OCI-LY7 (cell line): Measurements from ENCODE around the gene CAPZB.

ENCODE experiments used
- EZH2phosphoT487 ChIP-seq: fragments of 200-600 bp; sonication (generic); IDR thresholded peaks from 2 replicates; pipeline ENCODE4 v1.6.1; 2018; ENCODE audit warnings: low read depth, borderline replicate concordance, mild to moderate bottlenecking, mixed run types, antibody characterized with exemption, low read length, moderate library complexity, mixed read lengths
- TF ChIP-seq, protein P1 (sequence below): fragments of 200-600 bp; sonication (generic); conservative IDR thresholded peaks from 2 replicates; pipeline ENCODE4 v1.5.1; 2014; ENCODE audit warnings: mild to moderate bottlenecking, antibody characterized with exemption, low read length, moderate library complexity, mixed read lengths

DNA sequence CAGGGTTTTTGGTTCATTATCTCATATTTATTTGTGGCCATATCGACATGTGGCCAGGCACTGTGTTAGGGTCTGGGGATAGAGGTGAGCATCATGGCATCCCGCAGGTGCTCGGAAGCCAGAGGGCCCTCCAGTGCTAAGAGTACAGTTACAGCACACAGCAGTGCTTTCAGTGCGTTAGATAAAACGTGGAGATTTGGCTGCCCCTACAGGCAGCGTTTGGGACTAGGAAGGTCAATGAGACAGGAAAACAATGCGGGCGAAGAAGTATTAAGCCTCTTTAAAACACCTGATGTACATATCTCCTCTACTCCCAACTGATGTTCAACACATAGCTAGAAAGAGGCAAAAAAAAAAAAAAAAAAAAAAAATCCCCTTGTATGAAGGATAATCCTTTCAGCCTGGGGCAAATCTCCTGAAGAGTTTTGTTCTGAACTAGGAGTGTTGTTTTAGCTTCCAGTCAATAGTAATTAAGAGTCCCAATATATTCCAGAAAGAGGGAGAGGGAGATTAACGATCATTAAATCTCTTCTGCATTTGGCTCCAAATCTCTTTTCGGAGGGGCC, 80.1 kb downstream of the CAPZB start:
- TF ChIP-seq, protein P1, sequence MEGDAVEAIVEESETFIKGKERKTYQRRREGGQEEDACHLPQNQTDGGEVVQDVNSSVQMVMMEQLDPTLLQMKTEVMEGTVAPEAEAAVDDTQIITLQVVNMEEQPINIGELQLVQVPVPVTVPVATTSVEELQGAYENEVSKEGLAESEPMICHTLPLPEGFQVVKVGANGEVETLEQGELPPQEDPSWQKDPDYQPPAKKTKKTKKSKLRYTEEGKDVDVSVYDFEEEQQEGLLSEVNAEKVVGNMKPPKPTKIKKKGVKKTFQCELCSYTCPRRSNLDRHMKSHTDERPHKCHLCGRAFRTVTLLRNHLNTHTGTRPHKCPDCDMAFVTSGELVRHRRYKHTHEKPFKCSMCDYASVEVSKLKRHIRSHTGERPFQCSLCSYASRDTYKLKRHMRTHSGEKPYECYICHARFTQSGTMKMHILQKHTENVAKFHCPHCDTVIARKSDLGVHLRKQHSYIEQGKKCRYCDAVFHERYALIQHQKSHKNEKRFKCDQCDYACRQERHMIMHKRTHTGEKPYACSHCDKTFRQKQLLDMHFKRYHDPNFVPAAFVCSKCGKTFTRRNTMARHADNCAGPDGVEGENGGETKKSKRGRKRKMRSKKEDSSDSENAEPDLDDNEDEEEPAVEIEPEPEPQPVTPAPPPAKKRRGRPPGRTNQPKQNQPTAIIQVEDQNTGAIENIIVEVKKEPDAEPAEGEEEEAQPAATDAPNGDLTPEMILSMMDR = no peak
- no peak for TF ChIP-seq EZH2phosphoT487
